Neural cell (in vitro differentiated cells): ENCODE data around the gene ARHGEF40. TPM values are rescaled to one million over a fixed set of nuclear protein-coding genes. Genes with fewer than 3 reads are reported as not detected.

ENCODE experiments used
- H2AFZ ChIP-seq: fragments of 200-600, 300-800 bp; sonication (generic), shearing (Covaris generic); 2 replicates; pipeline ENCODE4 v1.6.0; 2014; ENCODE audit warnings: low read depth, mild to moderate bottlenecking, antibody characterized with exemption, low read length, moderate library complexity
- H3F3A ChIP-seq: fragments of 200-600 bp; shearing (Covaris generic); 2 replicates; pipeline ENCODE4 v1.6.1; 2016; ENCODE audit warnings: mild to moderate bottlenecking, moderate library complexity, mixed read lengths, antibody characterized with exemption, low read length; ENCODE audit not compliant: insufficient read depth, poor library complexity, severe bottlenecking
- H3K27ac ChIP-seq: fragments of 200-600, 300-800 bp; sonication (generic), shearing (Covaris generic); 2 replicates; pipeline ENCODE4 v1.5.1; 2014; ENCODE audit warnings: mild to moderate bottlenecking, low read length, moderate library complexity
- H3K27me3 ChIP-seq: fragments of 300-800, 200-600 bp; sonication (generic), shearing (Covaris generic); 2 replicates; pipeline ENCODE4 v1.6.0; 2014; ENCODE audit warnings: mild to moderate bottlenecking, low read depth, low read length, moderate library complexity; ENCODE audit not compliant: insufficient read depth
- H3K36me3 ChIP-seq: fragments of 300-800, 200-600 bp; sonication (generic), shearing (Covaris generic); 2 replicates; pipeline ENCODE4 v1.5.1; 2014; ENCODE audit warnings: mild to moderate bottlenecking, antibody characterized with exemption, low read length, moderate library complexity; ENCODE audit not compliant: insufficient read depth
- H3K4me2 ChIP-seq: fragments of 300-800, 200-600 bp; sonication (generic), shearing (Covaris generic); 2 replicates; pipeline ENCODE4 v1.6.0; 2014; ENCODE audit warnings: mild to moderate bottlenecking, low read length
- H3K4me3 ChIP-seq: fragments of 300-800, 200-600 bp; sonication (generic), shearing (Covaris generic); 2 replicates; pipeline ENCODE4 v1.5.1; 2014; ENCODE audit warnings: mild to moderate bottlenecking, low read length, moderate library complexity
- H3K79me2 ChIP-seq: fragments of 200-600 bp; shearing (Covaris generic); replicated peaks from 2 replicates; pipeline ENCODE4 v1.6.0; 2014; ENCODE audit warnings: mild to moderate bottlenecking, low read length, moderate library complexity; ENCODE audit not compliant: insufficient read depth
- H3K9ac ChIP-seq: fragments of 300-800, 200-600 bp; sonication (generic), shearing (Covaris generic); 2 replicates; pipeline ENCODE4 v1.6.1; 2016; ENCODE audit warnings: mild to moderate bottlenecking, low read length, mixed read lengths
- H3K9me2 ChIP-seq: fragments of 200-600 bp; shearing (Covaris generic); 2 replicates; pipeline ENCODE4 v1.6.1; 2016; ENCODE audit warnings: mild to moderate bottlenecking, low read length, mixed read lengths; ENCODE audit not compliant: insufficient read depth
- H3K9me3 ChIP-seq: fragments of 200-600, 300-800 bp; sonication (generic), shearing (Covaris generic); 2 replicates; pipeline ENCODE4 v1.6.1; 2016; ENCODE audit warnings: mild to moderate bottlenecking, mixed run types, low read length, moderate library complexity, mixed read lengths
- H4K20me1 ChIP-seq: fragments of 200-600 bp; shearing (Covaris generic); 2 replicates; pipeline ENCODE4 v1.6.1; 2016; ENCODE audit warnings: mild to moderate bottlenecking, mixed run types; ENCODE audit not compliant: insufficient read depth
- EP300 ChIP-seq: fragments of 450-650 bp; conservative IDR thresholded peaks from 2 replicates; pipeline ENCODE4 v1.6.1; 2014; ENCODE audit warnings: antibody characterized with exemption, mild to moderate bottlenecking, moderate library complexity; ENCODE audit not compliant: poor library complexity, severe bottlenecking
- EZH2 ChIP-seq: fragments of 200-600, 300-800 bp; shearing (Covaris generic), sonication (generic); IDR thresholded peaks from 2 replicates; pipeline ENCODE4 v1.6.1; 2014; ENCODE audit warnings: antibody characterized with exemption, low read length, borderline replicate concordance, mild to moderate bottlenecking; ENCODE audit not compliant: insufficient read depth, poor library complexity, severe bottlenecking
- MXI1 ChIP-seq: fragments of 450-650 bp; conservative IDR thresholded peaks from 2 replicates; pipeline ENCODE4 v1.6.1; 2014; ENCODE audit warnings: antibody characterized with exemption, mild to moderate bottlenecking; ENCODE audit not compliant: poor library complexity, severe bottlenecking
- POLR2AphosphoS5 ChIP-seq: IDR thresholded peaks from 2 replicates; pipeline ENCODE4 v1.6.1; 2012
- RAD21 ChIP-seq: fragments of 450-650 bp; conservative IDR thresholded peaks from 2 replicates; pipeline ENCODE4 v1.6.1; 2014; ENCODE audit warnings: antibody characterized with exemption, mild to moderate bottlenecking, moderate library complexity
- SMC3 ChIP-seq: fragments of 450-650 bp; conservative IDR thresholded peaks from 2 replicates; pipeline ENCODE4 v1.6.1; 2014; ENCODE audit warnings: antibody characterized with exemption, mild to moderate bottlenecking, moderate library complexity; ENCODE audit not compliant: poor library complexity
- TAF1 ChIP-seq: IDR thresholded peaks from 2 replicates; pipeline ENCODE4 v1.6.1; 2012; ENCODE audit warnings: low read depth
- polyA plus RNA-seq: library from polyadenylated mRNA; depleted of rRNA; stranded (reverse); fragments of >200 nt; gene quantifications from 2 replicates; pipeline ENCODE4 v1.2.3, GENCODE V29; 2014
- TF ChIP-seq, protein P1 (sequence below): IDR thresholded peaks from 2 replicates; pipeline ENCODE4 v1.6.1; 2012; ENCODE audit warnings: borderline replicate concordance
- TF ChIP-seq, protein P2 (sequence below): fragments of 450-650 bp; IDR thresholded peaks from 2 replicates; pipeline ENCODE4 v1.5.1; 2014; ENCODE audit warnings: antibody characterized with exemption, mild to moderate bottlenecking, moderate library complexity; ENCODE audit not compliant: poor library complexity, severe bottlenecking

The ARHGEF40 gene
- polyA plus RNA-seq, 1 donor from 2014 or later, result 28.9 TPM

DNA sequence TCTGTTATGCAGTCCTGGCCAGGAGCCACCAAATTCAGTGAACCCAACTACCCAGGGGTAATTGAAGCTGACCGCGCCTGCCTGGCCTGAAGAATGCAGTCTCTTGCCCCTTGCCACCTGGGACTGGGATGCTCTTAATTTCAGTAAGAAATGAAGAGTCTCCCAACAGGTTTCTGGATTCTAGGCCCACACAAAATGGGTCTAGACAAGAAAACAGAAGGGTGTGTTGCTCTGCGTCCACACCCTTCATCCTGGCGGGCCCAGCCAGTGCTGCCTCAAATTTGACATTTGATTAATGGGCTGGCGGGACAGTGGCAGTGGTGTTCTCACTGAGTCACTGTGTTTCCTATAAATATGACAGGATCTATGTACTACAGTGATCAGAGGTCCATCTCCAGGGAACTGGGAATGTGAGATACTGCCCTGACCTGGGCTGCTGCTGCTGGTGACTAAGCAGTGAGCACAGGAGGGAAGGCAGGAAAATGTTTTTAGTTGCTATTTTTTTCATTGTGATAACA is 37.2 kb downstream of the ARHGEF40 start:
- H3K9me3 ChIP-seq, result no peaks in the 10 kb centered on the region
- H3K9ac ChIP-seq, result no peak overlapping the region
- H2AFZ ChIP-seq, result no peak overlapping the region

DNA sequence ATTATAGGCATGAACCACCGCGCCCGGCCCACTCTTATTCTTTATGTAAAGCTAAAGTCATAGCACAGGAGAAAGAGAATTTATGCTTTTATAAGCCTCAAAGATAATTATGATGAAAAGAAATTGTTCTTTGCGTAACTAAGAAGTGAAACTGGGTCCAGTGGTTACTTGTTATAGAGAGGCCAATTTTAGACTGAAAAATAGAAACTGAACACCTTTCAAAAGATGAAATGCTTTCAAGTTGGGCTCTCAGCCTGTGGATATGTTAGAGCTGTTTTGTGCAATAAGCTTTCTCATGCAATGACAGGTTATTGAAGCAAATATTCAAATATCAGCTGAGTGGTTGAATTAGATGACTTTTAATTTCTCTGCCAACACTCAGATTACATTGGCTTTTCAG is 38.7 kb downstream of the ARHGEF40 start:
- no peak overlapping the region for H3K4me3 ChIP-seq
- H3K4me2 ChIP-seq, result no peak overlapping the region
- no peak overlapping the region for H2AFZ ChIP-seq
- TF ChIP-seq SMC3 (no peak), POLR2AphosphoS5 (no peak), RAD21 (no peak), TAF1 (no peak), MXI1 (no peak), EZH2 (no peak), EP300 (no peak)
- TF ChIP-seq, protein P1, sequence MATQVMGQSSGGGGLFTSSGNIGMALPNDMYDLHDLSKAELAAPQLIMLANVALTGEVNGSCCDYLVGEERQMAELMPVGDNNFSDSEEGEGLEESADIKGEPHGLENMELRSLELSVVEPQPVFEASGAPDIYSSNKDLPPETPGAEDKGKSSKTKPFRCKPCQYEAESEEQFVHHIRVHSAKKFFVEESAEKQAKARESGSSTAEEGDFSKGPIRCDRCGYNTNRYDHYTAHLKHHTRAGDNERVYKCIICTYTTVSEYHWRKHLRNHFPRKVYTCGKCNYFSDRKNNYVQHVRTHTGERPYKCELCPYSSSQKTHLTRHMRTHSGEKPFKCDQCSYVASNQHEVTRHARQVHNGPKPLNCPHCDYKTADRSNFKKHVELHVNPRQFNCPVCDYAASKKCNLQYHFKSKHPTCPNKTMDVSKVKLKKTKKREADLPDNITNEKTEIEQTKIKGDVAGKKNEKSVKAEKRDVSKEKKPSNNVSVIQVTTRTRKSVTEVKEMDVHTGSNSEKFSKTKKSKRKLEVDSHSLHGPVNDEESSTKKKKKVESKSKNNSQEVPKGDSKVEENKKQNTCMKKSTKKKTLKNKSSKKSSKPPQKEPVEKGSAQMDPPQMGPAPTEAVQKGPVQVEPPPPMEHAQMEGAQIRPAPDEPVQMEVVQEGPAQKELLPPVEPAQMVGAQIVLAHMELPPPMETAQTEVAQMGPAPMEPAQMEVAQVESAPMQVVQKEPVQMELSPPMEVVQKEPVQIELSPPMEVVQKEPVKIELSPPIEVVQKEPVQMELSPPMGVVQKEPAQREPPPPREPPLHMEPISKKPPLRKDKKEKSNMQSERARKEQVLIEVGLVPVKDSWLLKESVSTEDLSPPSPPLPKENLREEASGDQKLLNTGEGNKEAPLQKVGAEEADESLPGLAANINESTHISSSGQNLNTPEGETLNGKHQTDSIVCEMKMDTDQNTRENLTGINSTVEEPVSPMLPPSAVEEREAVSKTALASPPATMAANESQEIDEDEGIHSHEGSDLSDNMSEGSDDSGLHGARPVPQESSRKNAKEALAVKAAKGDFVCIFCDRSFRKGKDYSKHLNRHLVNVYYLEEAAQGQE, result no peak
- TF ChIP-seq, protein P2, sequence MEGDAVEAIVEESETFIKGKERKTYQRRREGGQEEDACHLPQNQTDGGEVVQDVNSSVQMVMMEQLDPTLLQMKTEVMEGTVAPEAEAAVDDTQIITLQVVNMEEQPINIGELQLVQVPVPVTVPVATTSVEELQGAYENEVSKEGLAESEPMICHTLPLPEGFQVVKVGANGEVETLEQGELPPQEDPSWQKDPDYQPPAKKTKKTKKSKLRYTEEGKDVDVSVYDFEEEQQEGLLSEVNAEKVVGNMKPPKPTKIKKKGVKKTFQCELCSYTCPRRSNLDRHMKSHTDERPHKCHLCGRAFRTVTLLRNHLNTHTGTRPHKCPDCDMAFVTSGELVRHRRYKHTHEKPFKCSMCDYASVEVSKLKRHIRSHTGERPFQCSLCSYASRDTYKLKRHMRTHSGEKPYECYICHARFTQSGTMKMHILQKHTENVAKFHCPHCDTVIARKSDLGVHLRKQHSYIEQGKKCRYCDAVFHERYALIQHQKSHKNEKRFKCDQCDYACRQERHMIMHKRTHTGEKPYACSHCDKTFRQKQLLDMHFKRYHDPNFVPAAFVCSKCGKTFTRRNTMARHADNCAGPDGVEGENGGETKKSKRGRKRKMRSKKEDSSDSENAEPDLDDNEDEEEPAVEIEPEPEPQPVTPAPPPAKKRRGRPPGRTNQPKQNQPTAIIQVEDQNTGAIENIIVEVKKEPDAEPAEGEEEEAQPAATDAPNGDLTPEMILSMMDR, result no peak
- no peaks in the 10 kb centered on the region for H3K9me3 ChIP-seq
- H3K9ac ChIP-seq, result no peak overlapping the region
- H3K79me2 ChIP-seq, result no peaks in the 10 kb centered on the region
- no peaks in the 10 kb centered on the region for H4K20me1 ChIP-seq
- no peaks in the 10 kb centered on the region for H3K36me3 ChIP-seq
- H3K9me2 ChIP-seq, result no peaks in the 10 kb centered on the region
- no peaks in the 10 kb centered on the region for H3K27me3 ChIP-seq
- no peak overlapping the region for H3K27ac ChIP-seq
- peaks cover 6% of the 10 kb centered on the region for H3F3A ChIP-seq

More for the DNA sequence above, 37.2 kb downstream of the ARHGEF40 start:
- H3K4me3 ChIP-seq, result no peak overlapping the region
- H3K27ac ChIP-seq, result no peak overlapping the region
- H3F3A ChIP-seq, result peaks cover 6% of the 10 kb centered on the region
- H3K9me2 ChIP-seq, result no peaks in the 10 kb centered on the region
- H4K20me1 ChIP-seq, result no peaks in the 10 kb centered on the region
- H3K4me2 ChIP-seq, result no peak overlapping the region
- H3K36me3 ChIP-seq, result no peaks in the 10 kb centered on the region
- H3K27me3 ChIP-seq, result no peaks in the 10 kb centered on the region
- TF ChIP-seq EP300, result no peak
- TF ChIP-seq, protein P1, result no peak
- no peak for TF ChIP-seq RAD21
- TF ChIP-seq, protein P2, result no peak
- TF ChIP-seq SMC3, result no peak
- no peak for TF ChIP-seq POLR2AphosphoS5
- no peak for TF ChIP-seq MXI1
- no peak for TF ChIP-seq EZH2
- no peak for TF ChIP-seq TAF1
- no peaks in the 10 kb centered on the region for H3K79me2 ChIP-seq
